Activated CD4-positive, alpha-beta T cell treated with anti-CD3 and anti-CD28 coated beads, Interleukin-2, amount 50 U/mL, for 48 hours (primary cell): ENCODE data around the gene XPNPEP1.

Experiments used
- DNase-seq, 2 experiments: peaks; one replicate each; pipeline ENCODE4 v3.0.0-alpha.2; 2020

The XPNPEP1 gene

GRCh38 chr10:109922976-109923921 is at the start of gene XPNPEP1:
XPNPEP1 (minus strand) TSS chr10:109923511; CDS start chr10:109923433, 78 bp downstream.
- peak; percentile 80 to 85 for DNase-seq

GRCh38 chr10:109972372-109973001 is 49.2 kb upstream of the XPNPEP1 start:
- DNase-seq: no peak

GRCh38 chr10:109971634-109972033 is 48.3 kb upstream of the XPNPEP1 start:
- no peak for DNase-seq

GRCh38 chr10:109969760-109970346 is 46.5 kb upstream of the XPNPEP1 start:
- DNase-seq: no peak

GRCh38 chr10:109968953-109969759 is 45.8 kb upstream of the XPNPEP1 start:
- DNase-seq: no peak

GRCh38 chr10:109967739-109968088 is 44.4 kb upstream of the XPNPEP1 start:
- no peak for DNase-seq

- DNase-seq: no peak
Observed at GRCh38 chr10:109966961-109967738, 43.8 kb upstream of the XPNPEP1 start.

GRCh38 chr10:109964318-109964717 is 41.0 kb upstream of the XPNPEP1 start:
- DNase-seq: no peak

GRCh38 chr10:109963439-109963838 is 40.1 kb upstream of the XPNPEP1 start:
- DNase-seq: no peak

GRCh38 chr10:109962247-109962646 is 38.9 kb upstream of the XPNPEP1 start:
- no peak for DNase-seq

GRCh38 chr10:109961174-109962001 is 38.1 kb upstream of the XPNPEP1 start:
- DNase-seq: no peak

- DNase-seq: no peak
Observed at GRCh38 chr10:109960682-109961081, 37.4 kb upstream of the XPNPEP1 start.

- DNase-seq: no peak
Observed at GRCh38 chr10:109959259-109960145, 36.2 kb upstream of the XPNPEP1 start.

- no peak for DNase-seq
Observed at GRCh38 chr10:109958059-109958458, 34.7 kb upstream of the XPNPEP1 start.

GRCh38 chr10:109957092-109957797 is 33.9 kb upstream of the XPNPEP1 start:
- DNase-seq: no peak

- DNase-seq: peak; percentile 16 to 32
Observed at GRCh38 chr10:109956454-109957091, 33.3 kb upstream of the XPNPEP1 start.

GRCh38 chr10:109953766-109954165 is 30.5 kb upstream of the XPNPEP1 start:
- no peak for DNase-seq

- DNase-seq: no peak
Observed at GRCh38 chr10:109952526-109952925, 29.2 kb upstream of the XPNPEP1 start.
